ENCODE measurements around the gene AKAP13.

- TF ChIP-seq POLR2A (IDR thresholded peaks at IDR 0.05; ENCODE audit: low read depth, low read length) (no peak), POLR2AphosphoS5 (IDR thresholded peaks at IDR 0.05; ENCODE audit: low read depth, low read length) (no peak), TAF1 (IDR thresholded peaks at IDR 0.05; ENCODE audit: low read depth, low read length) (no peak), SPI1 (IDR thresholded peaks at IDR 0.05; ENCODE audit: low read depth, low read length) (peak; percentile 87)
Measured at GRCh38 chr15:85542895-85543331, 162.5 kb downstream of the AKAP13 start.

Measured in GM12891 (cell line).